ENCODE measurements around the gene YWHAG. TPM values are rescaled to one million over a fixed set of nuclear protein-coding genes. Genes with fewer than 3 reads are reported as not detected.

Gene YWHAG
- polyA plus RNA-seq, 3 donors = 6.9 to 12.2 (median 9.3) TPM

- Histone ChIP-seq H4K20me1 (ENCODE audit: insufficient read depth, low read length) (no peaks in the 10 kb centered on the region), H3K27ac (ENCODE audit: low read depth in 1 of 2, low read length in 2 of 2) (peak overlapping the region; percentile 29 to 52), H3K4me1 (ENCODE audit: control insufficient read depth in 1 of 2, insufficient read depth in 2 of 2, low read length in 2 of 2) (peaks cover 48 to 56% of the 10 kb centered on the region in 2 donors), H3K9me3 (replicated peaks in 1 of 2; ENCODE audit: control insufficient read depth in 1 of 2, insufficient read depth in 1 of 2, low read length in 2 of 2) (no peaks in the 10 kb centered on the region), H2AFZ (ENCODE audit: insufficient read depth, low read depth, low read length, poor library complexity, severe bottlenecking) (peak overlapping the region; percentile 41), H3K79me2 (ENCODE audit: insufficient read depth, low read length) (no peaks in the 10 kb centered on the region), H3K9ac (ENCODE audit: insufficient read depth, low read length, poor library complexity, severe bottlenecking) (no peak overlapping the region), H3K27me3 (ENCODE audit: control insufficient read depth in 2 of 2, insufficient read depth in 2 of 2, low read length in 2 of 2) (no peaks in the 10 kb centered on the region), H3K4me3 (replicated peaks in 1 of 3; ENCODE audit: low read depth in 2 of 3, low read length in 3 of 3) (no peak overlapping the region), H3K4me2 (replicated peaks; ENCODE audit: extremely low read depth, low read length, poor library complexity, severe bottlenecking) (peak overlapping the region; percentile 3), H3K36me3 (replicated peaks in 1 of 2; ENCODE audit: control insufficient read depth in 1 of 2, insufficient read depth in 2 of 2, low read length in 2 of 2) (no peaks in the 10 kb centered on the region)
- H3K4me3 Mint-ChIP-seq = peak overlapping the region in 1 of 2 donors; percentile 39
- peaks cover 0 to 1% (median 0%) of the 10 kb centered on the region in 3 donors for H3K27me3 Mint-ChIP-seq (ENCODE audit: low read depth in 3 of 3)
- peaks cover 0 to 3% (median 0%) of the 10 kb centered on the region in 7 donors for H3K9me3 Mint-ChIP-seq
- H3K27ac Mint-ChIP-seq = peak overlapping the region in 6 of 7 donors; percentile 36 to 88 (median 80)
- intact Hi-C loops (cut with micrococcal nuclease) = loop anchor here (5.0 kb wide), 1 partner anchor 38 kb away; the partner anchor contains the start of gene YWHAG (in 2 of the 2)
- 100% methylated on average over 3 of the region's 9 CpGs for WGBS (ENCODE audit: insufficient coverage)
- no peak for DNase-seq
- TF ChIP-seq CTCF (IDR thresholded peaks at IDR 0.05) = no peak
- H3K4me1 Mint-ChIP-seq = peaks cover 46% of the 10 kb centered on the region
- H3K36me3 Mint-ChIP-seq = no peaks in the 10 kb centered on the region
Measured at GRCh38 chr7:76394957-76395356, 36.2 kb upstream of the YWHAG start.

GRCh38 chr7:76393116-76394031 is 34.6 kb upstream of the YWHAG start:
- H3K4me3 Mint-ChIP-seq = peak overlapping the region; percentile 78 to 91
- peaks cover 47% of the 10 kb centered on the region for H3K4me1 Mint-ChIP-seq
- peak; percentile 85 to 86 (median 85) for DNase-seq
- peaks cover 0 to 3% (median 0%) of the 10 kb centered on the region in 7 donors for H3K9me3 Mint-ChIP-seq
- peak overlapping the region; percentile 70 for H3K9ac ChIP-seq (ENCODE audit: insufficient read depth, low read length, poor library complexity, severe bottlenecking)
- peak overlapping the region; percentile 45 to 86 (median 65) for H3K4me3 ChIP-seq (replicated peaks in 1 of 3; ENCODE audit: low read depth in 2 of 3, low read length in 3 of 3)
- H3K4me2 ChIP-seq (replicated peaks; ENCODE audit: extremely low read depth, low read length, poor library complexity, severe bottlenecking) = peak overlapping the region; percentile 97
- TF ChIP-seq CTCF (IDR thresholded peaks at IDR 0.05) = no peak
- no peaks in the 10 kb centered on the region for H3K9me3 ChIP-seq (replicated peaks in 1 of 2; ENCODE audit: control insufficient read depth in 1 of 2, insufficient read depth in 1 of 2, low read length in 2 of 2)
- no peaks in the 10 kb centered on the region for H3K27me3 ChIP-seq (ENCODE audit: control insufficient read depth in 2 of 2, insufficient read depth in 2 of 2, low read length in 2 of 2)
- under 1% methylated on average over 90 of the region's 99 CpGs for WGBS (ENCODE audit: insufficient coverage)
- H3K79me2 ChIP-seq (ENCODE audit: insufficient read depth, low read length) = no peaks in the 10 kb centered on the region
- H3K27me3 Mint-ChIP-seq (ENCODE audit: low read depth in 3 of 3) = peaks cover 0 to 2% (median 1%) of the 10 kb centered on the region in 3 donors
- H3K27ac Mint-ChIP-seq = peak overlapping the region; percentile 91 to 95 (median 95)
- peaks cover 52 to 64% of the 10 kb centered on the region in 2 donors for H3K4me1 ChIP-seq (ENCODE audit: control insufficient read depth in 1 of 2, insufficient read depth in 2 of 2, low read length in 2 of 2)
- H4K20me1 ChIP-seq (ENCODE audit: insufficient read depth, low read length) = no peaks in the 10 kb centered on the region
- intact Hi-C loops (cut with micrococcal nuclease) = loop anchor here in 1 of 2 donors (5.0 kb wide), 1 partner anchor 36 kb away; the partner anchor contains the start of gene YWHAG
- H2AFZ ChIP-seq (ENCODE audit: insufficient read depth, low read depth, low read length, poor library complexity, severe bottlenecking) = peak overlapping the region; percentile 97
- H3K27ac ChIP-seq (ENCODE audit: low read depth in 1 of 2, low read length in 2 of 2) = peak overlapping the region; percentile 9 to 69
- H3K36me3 Mint-ChIP-seq = no peaks in the 10 kb centered on the region
- no peaks in the 10 kb centered on the region for H3K36me3 ChIP-seq (replicated peaks in 1 of 2; ENCODE audit: control insufficient read depth in 1 of 2, insufficient read depth in 2 of 2, low read length in 2 of 2)

All from CD14-positive monocyte (primary cell).